Ovary (tissue), 9 donors: ENCODE data around the gene ABL2. TPM values are rescaled to one million over a fixed set of nuclear protein-coding genes. Genes with fewer than 3 reads are reported as not detected.

Experiments used
- DNase-seq, 5 donors: peaks; one replicate each; pipeline ENCODE4 v3.0.0-alpha.2; 2019 to 2020
- H3K27ac ChIP-seq, 2 donors: fragments of 200-600 bp; one replicate each; pipeline versions ENCODE4 v1.5.1 to v1.8.0; 2019 to 2022
- H3K27me3 ChIP-seq: fragments of 200-600 bp; one replicate; pipeline ENCODE4 v1.8.0; 2022
- H3K36me3 ChIP-seq: fragments of 200-600 bp; sonication (generic); one replicate; pipeline ENCODE4 v1.5.1; 2019
- H3K4me1 ChIP-seq: one replicate; pipeline ENCODE4 v1.8.1; 2013; ENCODE audit warnings: mild to moderate bottlenecking, moderate library complexity; ENCODE audit not compliant: insufficient read depth
- H3K4me3 ChIP-seq: fragments of 200-600 bp; sonication (generic); one replicate; pipeline ENCODE4 v1.5.1; 2017
- H3K9me3 ChIP-seq, 2 donors: fragments of 200-600 bp in 1 of 2; sonication (generic) in 1 of 2; one replicate each; pipeline versions ENCODE4 v1.5.1 to v1.8.1; 2013 to 2019; ENCODE audit warnings: mild to moderate bottlenecking in 1 of 2, moderate library complexity in 1 of 2
- EP300 ChIP-seq: sonication (generic); formaldehyde crosslinking; IDR thresholded peaks from one replicate; pipeline ENCODE4 v1.6.1; 2017; ENCODE audit warnings: antibody characterized with exemption
- POLR2A ChIP-seq: fragments of 450-650 bp; IDR thresholded peaks from one replicate; pipeline ENCODE4 v1.6.1; 2017; ENCODE audit warnings: antibody characterized with exemption, mild to moderate bottlenecking, moderate library complexity
- WGBS, 3 donors: extraction: QIAGEN DNeasy Blood & Tissue Kit in 1 of 3; methylation state at CpG; one replicate each; pipeline versions ENCODE4 v1.1.5 to v1.1.7; 2013 to 2017; 5-methylcytosine and 5-hydroxymethylcytosine counted together
- intact Hi-C, 4 donors: fragments of 100-400 bp; cut with DNase I; formaldehyde crosslinking; loops; one replicate each; pipeline versions ENCODE4 v1.11.0 to v1.15.1; 2022 to 2023
- polyA plus RNA-seq, 2 donors: library from polyadenylated mRNA; stranded (reverse); fragments of 200-250 nt in 1 of 2; fragments of 350-450 nt in 1 of 2; fragmentation: Illumina TruSeq in 1 of 2; extraction: RNeasy Lipid Tissue Mini Kit (QIAGEN cat#74804) in 1 of 2; gene quantifications; one replicate each; pipeline ENCODE4 v1.2.3, GENCODE V29; 2013 to 2014
- total RNA-seq, 7 donors: library from RNA; depleted of rRNA in 2 of 7; stranded (reverse); fragments of >200 nt in 2 of 7; fragmentation: NEBNext Ultra II Directional in 3 of 7; extraction: Animal tissue kit (Norgen Biotek cat#: 25700) in 3 of 7; gene quantifications; one replicate each; pipeline versions ENCODE4 v1.1.0 to v1.2.4, GENCODE V29; 2016 to 2023
- TF ChIP-seq, protein P1 (sequence below), 3 donors: fragments of 450-650 bp in 2 of 3; fragments of 200-600 bp in 1 of 3; IDR thresholded peaks; one replicate each; pipeline versions ENCODE4 v1.5.1 to v1.8.0; 2016 to 2022; ENCODE audit warnings: antibody characterized with exemption in 3 of 3, mild to moderate bottlenecking in 1 of 3
- donor health status: DM: no; HTN: no; CAD: no; lungs with moderate emphysema.
- donor health status: DM: no; HTN: no; CAD: no.
- donor health status: Bipolar disorder and iron deficiency.
- donor health status: DM: yes; HTN: yes; CAD: no.
- donor health status: DM: no; HTN: no; CAD: no.
- donor health status: DM: yes; HTN: yes; CAD: no.

Gene ABL2
- total and polyA plus RNA-seq, 9 donors: 4.1 to 22.7 (median 14.6) TPM

DNA sequence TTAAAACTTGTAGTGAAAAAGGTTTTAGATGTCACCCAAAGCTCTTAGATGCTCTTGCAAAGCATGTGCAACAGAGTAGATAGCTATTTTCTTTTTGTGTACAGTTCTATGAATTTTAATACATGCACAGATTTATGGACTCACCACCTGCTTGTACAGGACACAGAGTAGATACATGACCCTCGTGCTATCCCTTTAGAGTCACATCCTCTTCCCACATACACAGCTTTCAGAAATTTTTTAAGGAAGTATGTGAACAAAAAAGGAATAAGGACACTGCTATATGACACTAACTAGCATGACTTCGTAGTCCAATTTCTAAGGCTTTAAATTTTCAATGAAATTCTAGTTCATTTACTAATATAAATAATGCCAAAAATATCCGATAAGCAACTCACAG is 60.9 kb downstream of the ABL2 start:
- H3K36me3 ChIP-seq: no peaks in the 10 kb centered on the region
- no peak for DNase-seq
- intact Hi-C loops: no loop called here
- no peaks in the 10 kb centered on the region for H3K27me3 ChIP-seq
- no peak overlapping the region for H3K27ac ChIP-seq
- TF ChIP-seq EP300 (no peak), POLR2A (no peak)
- TF ChIP-seq, protein P1, sequence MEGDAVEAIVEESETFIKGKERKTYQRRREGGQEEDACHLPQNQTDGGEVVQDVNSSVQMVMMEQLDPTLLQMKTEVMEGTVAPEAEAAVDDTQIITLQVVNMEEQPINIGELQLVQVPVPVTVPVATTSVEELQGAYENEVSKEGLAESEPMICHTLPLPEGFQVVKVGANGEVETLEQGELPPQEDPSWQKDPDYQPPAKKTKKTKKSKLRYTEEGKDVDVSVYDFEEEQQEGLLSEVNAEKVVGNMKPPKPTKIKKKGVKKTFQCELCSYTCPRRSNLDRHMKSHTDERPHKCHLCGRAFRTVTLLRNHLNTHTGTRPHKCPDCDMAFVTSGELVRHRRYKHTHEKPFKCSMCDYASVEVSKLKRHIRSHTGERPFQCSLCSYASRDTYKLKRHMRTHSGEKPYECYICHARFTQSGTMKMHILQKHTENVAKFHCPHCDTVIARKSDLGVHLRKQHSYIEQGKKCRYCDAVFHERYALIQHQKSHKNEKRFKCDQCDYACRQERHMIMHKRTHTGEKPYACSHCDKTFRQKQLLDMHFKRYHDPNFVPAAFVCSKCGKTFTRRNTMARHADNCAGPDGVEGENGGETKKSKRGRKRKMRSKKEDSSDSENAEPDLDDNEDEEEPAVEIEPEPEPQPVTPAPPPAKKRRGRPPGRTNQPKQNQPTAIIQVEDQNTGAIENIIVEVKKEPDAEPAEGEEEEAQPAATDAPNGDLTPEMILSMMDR (IDR thresholded peaks at IDR 0.05): no peak
- WGBS, 3 donors: 74 to 81% (median 80%) methylated on average over 3 of the region's 3 CpGs
- no peak overlapping the region for H3K4me3 ChIP-seq
- no peaks in the 10 kb centered on the region for H3K9me3 ChIP-seq
- H3K4me1 ChIP-seq: peaks cover 4% of the 10 kb centered on the region

DNA sequence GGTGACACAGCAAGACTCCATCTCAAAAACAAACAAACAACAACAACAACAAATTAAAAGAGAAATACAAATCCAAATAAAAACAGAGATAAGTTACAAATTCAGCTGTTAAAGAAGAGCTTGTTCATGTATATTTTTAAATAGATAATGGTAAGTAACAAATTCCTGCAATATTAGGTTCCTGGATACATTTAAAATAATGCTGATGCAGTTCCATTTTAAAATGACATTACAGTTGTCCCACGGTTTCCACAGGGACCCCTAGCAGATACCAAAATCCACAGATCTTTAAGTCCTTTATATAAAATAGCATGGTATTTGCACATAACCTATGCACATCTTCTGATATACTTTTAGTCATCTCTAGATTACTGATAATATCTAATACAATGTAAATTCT is 61.5 kb downstream of the ABL2 start:
- no peak for DNase-seq
- H3K36me3 ChIP-seq: no peaks in the 10 kb centered on the region
- peaks cover 4% of the 10 kb centered on the region for H3K4me1 ChIP-seq
- no peak overlapping the region for H3K27ac ChIP-seq
- H3K27me3 ChIP-seq: no peaks in the 10 kb centered on the region
- 63 to 75% (median 69%) methylated on average over 1 of the region's 1 CpG for WGBS, 3 donors
- TF ChIP-seq, protein P1 (IDR thresholded peaks at IDR 0.05): no peak
- TF ChIP-seq EP300: no peak
- TF ChIP-seq POLR2A: no peak
- intact Hi-C loops: no loop called here
- H3K4me3 ChIP-seq: no peak overlapping the region
- no peaks in the 10 kb centered on the region for H3K9me3 ChIP-seq

DNA sequence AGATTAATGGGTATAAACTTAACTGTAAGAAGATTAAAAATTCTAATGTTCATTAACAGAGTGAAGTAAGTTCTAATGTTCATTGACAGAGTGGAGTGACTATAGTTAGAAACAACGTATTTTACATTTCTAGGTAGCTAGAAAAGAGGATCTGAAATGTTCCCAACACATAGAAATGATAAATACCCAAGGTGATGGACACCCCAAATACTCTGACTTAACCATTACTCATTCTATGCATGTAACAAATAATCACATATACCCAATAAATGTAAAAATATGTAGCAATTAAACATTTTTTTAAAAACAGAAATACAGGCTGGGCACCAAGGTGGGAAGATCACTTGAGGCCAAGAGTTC is 62.1 kb downstream of the ABL2 start:
- peaks cover 4% of the 10 kb centered on the region for H3K4me1 ChIP-seq
- no peak overlapping the region for H3K4me3 ChIP-seq
- no peaks in the 10 kb centered on the region for H3K9me3 ChIP-seq
- TF ChIP-seq EP300: no peak
- intact Hi-C loops: no loop called here
- H3K36me3 ChIP-seq: no peaks in the 10 kb centered on the region
- DNase-seq: no peak
- no peak overlapping the region for H3K27ac ChIP-seq
- no peaks in the 10 kb centered on the region for H3K27me3 ChIP-seq
- WGBS, 3 donors: 87 to 97% (median 94%) methylated on average over 1 of the region's 1 CpG

DNA sequence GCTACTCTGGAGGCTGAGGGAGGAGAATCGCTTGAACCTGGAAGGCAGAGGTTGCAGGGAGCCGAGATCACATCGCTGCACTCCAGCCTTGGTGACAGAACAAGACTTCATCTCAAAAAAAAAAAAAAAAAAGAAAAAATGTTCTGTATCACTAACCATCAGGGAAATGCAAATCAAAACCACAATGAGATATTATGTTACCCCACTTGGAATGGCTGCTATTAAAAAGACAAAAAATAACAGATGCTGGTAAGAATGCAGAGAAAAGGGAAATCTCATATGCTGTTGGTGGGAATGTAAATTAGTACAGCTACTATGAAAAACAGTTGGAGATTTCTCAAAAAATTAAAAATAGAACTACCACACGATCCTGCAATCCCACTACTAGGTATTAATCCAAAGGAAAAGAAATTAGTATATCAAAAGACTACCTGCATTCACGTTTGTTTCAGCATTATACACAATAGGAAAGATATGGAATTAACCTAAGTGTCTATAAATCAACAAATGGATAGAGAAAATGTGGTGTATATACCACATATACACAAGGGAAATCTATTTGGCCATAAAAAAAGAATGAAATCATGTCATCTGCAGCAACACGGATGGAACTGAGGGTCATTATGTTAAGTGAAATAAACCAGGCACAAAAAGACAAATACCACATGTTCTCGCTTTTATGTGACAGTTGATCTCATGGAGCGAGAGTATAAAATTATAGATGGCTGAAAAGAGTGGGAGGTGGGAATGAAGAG is 62.6 kb downstream of the ABL2 start:
- Histone ChIP-seq H3K27me3 (no peaks in the 10 kb centered on the region), H3K27ac (no peak overlapping the region), H3K4me1 (peaks cover 4% of the 10 kb centered on the region), H3K9me3 (no peaks in the 10 kb centered on the region), H3K36me3 (no peaks in the 10 kb centered on the region), H3K4me3 (no peak overlapping the region)
- DNase-seq: no peak
- WGBS, 3 donors: 60 to 71% (median 70%) methylated on average over 8 of the region's 8 CpGs
- intact Hi-C loops: no loop called here
- no peak for TF ChIP-seq EP300
- TF ChIP-seq POLR2A: no peak
- TF ChIP-seq, protein P1 (IDR thresholded peaks at IDR 0.05): no peak

DNA sequence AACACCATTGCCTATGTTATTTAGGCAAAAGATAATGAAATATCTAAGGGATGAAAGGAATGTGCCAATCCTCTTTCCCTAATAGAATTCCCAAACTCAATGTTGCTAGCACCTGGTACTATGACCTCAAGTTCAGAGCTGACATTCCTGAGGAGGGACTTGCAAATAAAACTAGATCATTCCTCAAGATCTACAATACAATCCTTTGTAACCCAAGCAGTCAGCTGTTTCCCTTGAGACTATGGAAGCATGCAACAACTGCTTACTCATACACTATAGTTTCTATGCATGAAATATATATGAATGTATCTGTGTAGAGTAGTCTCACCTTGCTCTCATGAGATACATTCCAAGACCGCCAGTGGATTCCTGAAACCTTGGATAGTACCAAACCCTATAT is 65.0 kb downstream of the ABL2 start:
- intact Hi-C loops: no loop called here
- WGBS, 3 donors: 93 to 100% (median 95%) methylated on average over 1 of the region's 1 CpG
- no peaks in the 10 kb centered on the region for H3K27me3 ChIP-seq
- no peaks in the 10 kb centered on the region for H3K36me3 ChIP-seq
- no peak for DNase-seq
- H3K4me3 ChIP-seq: no peak overlapping the region
- H3K27ac ChIP-seq: no peak overlapping the region
- no peak for TF ChIP-seq EP300
- TF ChIP-seq, protein P1 (IDR thresholded peaks at IDR 0.05): no peak
- no peak for TF ChIP-seq POLR2A
- H3K4me1 ChIP-seq: no peaks in the 10 kb centered on the region
- no peaks in the 10 kb centered on the region for H3K9me3 ChIP-seq
